Caco-2 (cell line): ENCODE data around the gene RAB22A. TPM values are rescaled to one million over a fixed set of nuclear protein-coding genes. Genes with fewer than 3 reads are reported as not detected.

Source experiments
- BruUV-seq: library from RNA; stranded (reverse); fragments of 400-500 nt; replicated peaks from 2 replicates; lab custom pipeline; 2021; lab: Mats Ljungman, UMichigan
- CTCF ChIA-PET: fragments of 300-600 bp; sonication (Branson Sonifier 250); formaldehyde crosslinking; loops from one replicate; lab custom pipeline; 2022; ENCODE audit warnings: antibody characterized with exemption; lab: Charles Lee
- POLR2A ChIA-PET: fragments of 300-600 bp; sonication (Branson Sonifier 250); formaldehyde crosslinking; loops from one replicate; lab custom pipeline; 2022; ENCODE audit warnings: antibody characterized with exemption; lab: Charles Lee
- DNase-seq, 2 experiments: peaks; one replicate each; pipeline versions ENCODE4 v3.0.0 to v3.0.0-alpha.2; 2020 to 2022
- H3K27me3 ChIP-seq: replicated peaks from 2 replicates; pipeline ENCODE4 v1.6.0; 2011; ENCODE audit warnings: low read length; ENCODE audit not compliant: control insufficient read depth, insufficient read depth
- H3K36me3 ChIP-seq: 2 replicates; pipeline ENCODE4 v1.5.1; 2011; ENCODE audit warnings: low read length; ENCODE audit not compliant: control insufficient read depth, insufficient read depth
- H3K4me1 ChIP-seq: fragments of 250-450 bp; sonication (Bioruptor Pico); 2 replicates; pipeline ENCODE4 v1.5.1; 2020; ENCODE audit warnings: mild to moderate bottlenecking
- H3K4me3 ChIP-seq: 2 replicates; pipeline ENCODE4 v1.5.1; 2011; ENCODE audit warnings: low read depth, mild to moderate bottlenecking, control low read depth, low read length
- H3K9me3 ChIP-seq: fragments of 250-450 bp; sonication (Bioruptor Pico); 2 replicates; pipeline ENCODE4 v1.5.1; 2020; ENCODE audit warnings: mild to moderate bottlenecking, moderate library complexity
- H3K27ac Mint-ChIP-seq: one replicate; pipeline ENCODE4 v1.8.0; 2022; ENCODE audit warnings: mixed read lengths; ENCODE audit not compliant: unreplicated experiment
- H3K27me3 Mint-ChIP-seq: one replicate; pipeline ENCODE4 v1.8.0; 2022; ENCODE audit warnings: mixed read lengths; ENCODE audit not compliant: insufficient read depth, unreplicated experiment
- H3K36me3 Mint-ChIP-seq: one replicate; pipeline ENCODE4 v1.8.0; 2022; ENCODE audit warnings: mild to moderate bottlenecking, mixed read lengths; ENCODE audit not compliant: insufficient read depth, unreplicated experiment
- H3K4me1 Mint-ChIP-seq: one replicate; pipeline ENCODE4 v1.8.0; 2022; ENCODE audit warnings: low read depth, mixed read lengths; ENCODE audit not compliant: unreplicated experiment
- H3K4me3 Mint-ChIP-seq: one replicate; pipeline ENCODE4 v1.8.0; 2022; ENCODE audit warnings: mild to moderate bottlenecking, moderate library complexity, mixed read lengths; ENCODE audit not compliant: unreplicated experiment
- H3K9me3 Mint-ChIP-seq: one replicate; pipeline ENCODE4 v1.8.0; 2022; ENCODE audit warnings: mixed read lengths; ENCODE audit not compliant: unreplicated experiment
- CTCF ChIP-seq, 2 experiments: fragments of 200-600 bp in 1 of 2; IDR thresholded peaks; 1 replicate in 1 of 2; 2 replicates in 1 of 2; pipeline versions ENCODE4 v1.5.1 to v1.8.0; 2011 to 2022; ENCODE audit warnings: antibody characterized with exemption in 1 of 2, control low read depth in 1 of 2, inconsistent platforms in 1 of 2, low read depth in 1 of 2, low read length in 1 of 2, mild to moderate bottlenecking in 1 of 2, moderate library complexity in 1 of 2; ENCODE audit not compliant: insufficient read depth in 1 of 2, severe bottlenecking in 1 of 2, unreplicated experiment in 1 of 2
- intact Hi-C: fragments of 100-400 bp; cut with micrococcal nuclease; formaldehyde crosslinking; loops from one replicate; pipeline ENCODE4 v1.10.0; 2022; ENCODE audit not compliant: unreplicated experiment
- total RNA-seq: library from RNA; stranded (reverse); gene quantifications from 2 replicates; pipeline ENCODE4 v1.2.3, GENCODE V29; 2022

Gene RAB22A
- total RNA-seq, 1 experiment from 2014 or later = 24.1 TPM

DNA sequence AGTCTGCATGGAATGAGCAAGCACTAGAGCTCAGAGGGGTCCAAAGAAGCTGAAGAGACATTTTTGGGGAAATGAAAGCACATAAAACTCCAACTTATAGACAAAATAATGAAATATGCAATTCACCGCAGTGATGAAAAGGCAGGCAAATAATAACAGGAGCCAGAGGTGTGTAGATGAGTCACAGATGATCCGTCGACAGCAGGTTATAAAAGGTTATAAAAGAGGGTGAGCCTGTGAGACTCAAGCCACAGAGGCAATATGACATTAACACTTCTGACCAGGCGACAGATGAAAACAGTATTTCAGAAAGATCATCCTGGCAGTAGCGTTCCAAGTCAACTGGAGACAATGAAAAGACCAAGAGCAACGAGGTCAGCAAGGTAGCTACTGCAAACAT, 45.2 kb upstream of the RAB22A start:
- TF ChIP-seq CTCF (IDR thresholded peaks at IDR 0.05; ENCODE audit: insufficient read depth in 1 of 2, low read depth in 1 of 2, low read length in 1 of 2, severe bottlenecking in 1 of 2, unreplicated experiment in 1 of 2) = no peak
- peaks cover 13% of the 10 kb centered on the region for H3K4me1 Mint-ChIP-seq
- Histone ChIP-seq H3K36me3 (no peaks in the 10 kb centered on the region), H3K27me3 (no peaks in the 10 kb centered on the region), H3K4me1 (no peaks in the 10 kb centered on the region), H3K9me3 (no peaks in the 10 kb centered on the region), H3K4me3 (no peak overlapping the region)
- CTCF ChIA-PET = interaction anchor here (0.7 kb wide), 1 partner anchor 1021 kb away, joined by 3 read pairs; no protein-coding TSS in a partner anchor
- H3K9me3 Mint-ChIP-seq = no peaks in the 10 kb centered on the region
- no TSS peak for BruUV-seq
- intact Hi-C loops = no loop called here
- H3K27ac Mint-ChIP-seq = no peak overlapping the region
- POLR2A ChIA-PET = no interaction called here
- H3K4me3 Mint-ChIP-seq = no peak overlapping the region
- no peak for DNase-seq
- peaks cover 2% of the 10 kb centered on the region for H3K27me3 Mint-ChIP-seq
- H3K36me3 Mint-ChIP-seq = no peaks in the 10 kb centered on the region

- no peak for DNase-seq
- H3K4me3 ChIP-seq = no peak overlapping the region
- TF ChIP-seq CTCF (IDR thresholded peaks at IDR 0.05; ENCODE audit: insufficient read depth in 1 of 2, low read depth in 1 of 2, low read length in 1 of 2, severe bottlenecking in 1 of 2, unreplicated experiment in 1 of 2) = no peak
- Mint-ChIP-seq H3K9me3 (no peaks in the 10 kb centered on the region), H3K4me3 (no peak overlapping the region), H3K27ac (no peak overlapping the region), H3K27me3 (no peaks in the 10 kb centered on the region), H3K36me3 (no peaks in the 10 kb centered on the region), H3K4me1 (peaks cover 13% of the 10 kb centered on the region)
- H3K36me3 ChIP-seq = no peaks in the 10 kb centered on the region
- H3K9me3 ChIP-seq = no peaks in the 10 kb centered on the region
- H3K4me1 ChIP-seq = no peaks in the 10 kb centered on the region
- intact Hi-C loops = no loop called here
- ChIA-PET POLR2A (no interaction called here), CTCF (interaction anchor here (0.5 to 0.7 kb wide), 2 partner anchors 140 to 383 kb away, joined by 4 read pairs; partner anchors contain the start of gene STX16)
- H3K27me3 ChIP-seq = no peaks in the 10 kb centered on the region
- no TSS peak for BruUV-seq
Measured at GRCh38 chr20:58267389-58268215, 41.9 kb upstream of the RAB22A start.

DNA sequence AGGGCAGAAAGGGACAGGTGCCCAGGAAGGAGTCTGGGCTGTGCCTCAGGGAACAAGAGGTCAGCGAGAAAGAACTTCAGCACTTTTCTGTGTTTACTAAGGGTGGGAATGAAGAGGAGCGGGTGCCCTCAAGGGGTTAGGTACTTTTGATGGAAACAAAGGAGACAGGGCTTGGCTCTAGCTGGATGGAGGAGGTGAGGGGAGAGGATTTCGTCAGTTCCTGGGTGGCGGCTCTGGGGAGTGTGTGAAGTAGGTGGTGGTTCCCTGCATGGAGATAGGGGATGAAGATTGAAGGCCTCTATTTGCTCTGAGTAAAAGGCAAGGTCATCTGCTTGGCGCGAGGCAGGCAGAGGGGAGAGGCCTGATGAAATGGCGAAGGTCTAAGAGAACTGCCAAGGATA, 41.1 kb upstream of the RAB22A start:
- Histone ChIP-seq H3K4me1 (no peaks in the 10 kb centered on the region), H3K36me3 (no peaks in the 10 kb centered on the region), H3K4me3 (no peak overlapping the region), H3K9me3 (no peaks in the 10 kb centered on the region), H3K27me3 (no peaks in the 10 kb centered on the region)
- BruUV-seq = no TSS peak
- H3K4me1 Mint-ChIP-seq = peaks cover 13% of the 10 kb centered on the region
- DNase-seq = no peak
- no peaks in the 10 kb centered on the region for H3K36me3 Mint-ChIP-seq
- no peaks in the 10 kb centered on the region for H3K9me3 Mint-ChIP-seq
- H3K27ac Mint-ChIP-seq = no peak overlapping the region
- no peak for TF ChIP-seq CTCF (IDR thresholded peaks at IDR 0.05; ENCODE audit: insufficient read depth in 1 of 2, low read depth in 1 of 2, low read length in 1 of 2, severe bottlenecking in 1 of 2, unreplicated experiment in 1 of 2)
- H3K4me3 Mint-ChIP-seq = no peak overlapping the region
- no peaks in the 10 kb centered on the region for H3K27me3 Mint-ChIP-seq
- ChIA-PET CTCF (no interaction called here), POLR2A (interaction anchor here (0.6 kb wide), 1 partner anchor 1012 kb away, joined by 3 read pairs; no protein-coding TSS in a partner anchor)
- intact Hi-C loops = no loop called here
